B cell (primary cell): ENCODE results near the gene MYL12B. TPM values are rescaled to one million over a fixed set of nuclear protein-coding genes. Genes with fewer than 3 reads are reported as not detected.

ENCODE experiments used
- ATAC-seq: fragments of 200-7000 bp; cut with Tn5 transposase; one replicate; pipeline ENCODE4 v1.10.0; 2021; ENCODE audit warnings: low read depth, mild to moderate bottlenecking, moderate number of reproducible peaks, moderate library complexity
- CTCF ChIA-PET: fragments of 350-600 bp; sonication (Branson Sonifier 250); formaldehyde crosslinking; loops from one replicate; lab custom pipeline; 2021; ENCODE audit warnings: antibody characterized with exemption, inconsistent platforms; lab: Charles Lee
- POLR2A ChIA-PET: fragments of 350-600 bp; sonication (Branson Sonifier 250); formaldehyde crosslinking; loops from one replicate; lab custom pipeline; 2021; ENCODE audit warnings: antibody characterized with exemption; lab: Charles Lee
- DNase-seq: peaks from one replicate; pipeline ENCODE4 v3.0.0; 2013
- H2AFZ ChIP-seq: 2 replicates; pipeline ENCODE4 v1.6.1; 2012; ENCODE audit warnings: mild to moderate bottlenecking, low read depth, low read length; ENCODE audit not compliant: insufficient read depth, poor library complexity, severe bottlenecking
- H3K27ac ChIP-seq, 2 donors: 1 replicate in 1 of 2; 2 replicates in 1 of 2; pipeline ENCODE4 v1.5.1; 2012 to 2013; ENCODE audit warnings: low read length in 2 of 2, mild to moderate bottlenecking in 2 of 2, moderate library complexity in 1 of 2
- H3K27me3 ChIP-seq, 4 experiments: fragments of 200-600 bp in 1 of 4; sonication (generic) in 1 of 4; replicated peaks in 1 of 4; 1 replicate in 2 of 4; 2 replicates in 2 of 4; pipeline versions ENCODE4 v1.6.1 to v1.7.0; 2013 to 2016; ENCODE audit warnings: low read length in 3 of 4, mild to moderate bottlenecking in 2 of 4, mixed read lengths in 1 of 4, moderate library complexity in 1 of 4; ENCODE audit not compliant: insufficient read depth in 4 of 4, control insufficient read depth in 3 of 4; ENCODE audit errors: control extremely low read depth in 1 of 4
- H3K36me3 ChIP-seq, 2 experiments: replicated peaks in 1 of 2; 1 replicate in 1 of 2; 2 replicates in 1 of 2; pipeline versions ENCODE4 v1.6.1 to v1.7.1; 2013; ENCODE audit warnings: low read length in 1 of 2; ENCODE audit not compliant: insufficient read depth in 2 of 2, control insufficient read depth in 1 of 2; ENCODE audit errors: control extremely low read depth in 1 of 2, extremely low read depth in 1 of 2
- H3K4me1 ChIP-seq, 2 donors: fragments of 200-600 bp in 1 of 2; sonication (generic) in 1 of 2; 1 replicate in 1 of 2; 2 replicates in 1 of 2; pipeline versions ENCODE4 v1.5.1 to v1.6.1; 2013 to 2017; ENCODE audit warnings: low read length in 2 of 2; ENCODE audit not compliant: control insufficient read depth in 2 of 2, insufficient read depth in 2 of 2
- H3K4me2 ChIP-seq: replicated peaks from 2 replicates; pipeline ENCODE3; 2012; ENCODE audit warnings: mild to moderate bottlenecking, low read depth, low read length; ENCODE audit not compliant: poor library complexity, severe bottlenecking
- H3K4me3 ChIP-seq, 5 experiments: fragments of 200-600 bp in 1 of 5; sonication (generic) in 1 of 5; 1 replicate in 3 of 5; 2 replicates in 2 of 5; pipeline versions ENCODE4 v1.5.1 to v1.7.0; 2011 to 2016; ENCODE audit warnings: low read length in 4 of 5, mild to moderate bottlenecking in 4 of 5, low read depth in 2 of 5, control low read depth in 1 of 5, moderate library complexity in 1 of 5; ENCODE audit not compliant: insufficient read depth in 1 of 5; ENCODE audit errors: control extremely low read depth in 1 of 5, extremely low read depth in 1 of 5
- H3K79me2 ChIP-seq: fragments of 200-600 bp; sonication (generic); one replicate; pipeline ENCODE4 v1.6.0; 2016; ENCODE audit warnings: low read length; ENCODE audit not compliant: control insufficient read depth, insufficient read depth
- H3K9ac ChIP-seq: fragments of 200-600 bp; sonication (generic); 2 replicates; pipeline ENCODE4 v1.6.1; 2017; ENCODE audit warnings: mild to moderate bottlenecking, low read length, moderate library complexity
- H3K9me3 ChIP-seq, 3 donors: one replicate each; pipeline versions ENCODE4 v1.6.1 to v1.7.1; 2013; ENCODE audit warnings: low read length in 2 of 3; ENCODE audit not compliant: control insufficient read depth in 2 of 3, insufficient read depth in 1 of 3; ENCODE audit errors: control extremely low read depth in 1 of 3
- H4K20me1 ChIP-seq: 2 replicates; pipeline ENCODE4 v1.6.0; 2012; ENCODE audit warnings: mild to moderate bottlenecking, low read length; ENCODE audit not compliant: insufficient read depth, control insufficient read depth, poor library complexity, severe bottlenecking
- H3K27ac Mint-ChIP-seq: one replicate; pipeline ENCODE4 v1.8.0; 2021; ENCODE audit warnings: mixed read lengths
- H3K27me3 Mint-ChIP-seq: one replicate; pipeline ENCODE4 v1.8.0; 2021; ENCODE audit warnings: mixed read lengths
- H3K4me1 Mint-ChIP-seq: one replicate; pipeline ENCODE4 v1.8.0; 2021; ENCODE audit warnings: mixed read lengths
- H3K4me3 Mint-ChIP-seq: one replicate; pipeline ENCODE4 v1.8.0; 2021; ENCODE audit warnings: mixed read lengths
- H3K9me3 Mint-ChIP-seq: one replicate; pipeline ENCODE4 v1.8.0; 2022; ENCODE audit warnings: mixed read lengths; ENCODE audit not compliant: insufficient read depth
- CTCF ChIP-seq: fragments of 200-600 bp; IDR thresholded peaks from one replicate; pipeline ENCODE4 v1.8.0; 2022; ENCODE audit warnings: antibody characterized with exemption, mild to moderate bottlenecking
- EZH2 ChIP-seq: IDR thresholded peaks from 2 replicates; pipeline ENCODE4 v1.6.1; 2012; ENCODE audit warnings: borderline replicate concordance, low read depth, mild to moderate bottlenecking, moderate library complexity, low read length; ENCODE audit not compliant: insufficient read depth, poor library complexity, severe bottlenecking
- WGBS: methylation state at CpG from one replicate; pipeline ENCODE4 v1.1.5; 2013; ENCODE audit warnings: missing lambda C conversion rate; ENCODE audit not compliant: insufficient coverage; 5-methylcytosine and 5-hydroxymethylcytosine counted together
- intact Hi-C: fragments of 100-400 bp; cut with micrococcal nuclease; formaldehyde crosslinking; loops from one replicate; pipeline ENCODE4 v1.10.0; 2022
- polyA plus RNA-seq: library from polyadenylated mRNA; depleted of rRNA; stranded (reverse); fragments of >200 nt; gene quantifications from 2 replicates; pipeline ENCODE4 v1.2.3, GENCODE V29; 2012
- total RNA-seq, 2 donors: library from RNA; stranded (reverse); fragments of 120-200 nt in 1 of 2; gene quantifications; 1 replicate in 1 of 2; 2 replicates in 1 of 2; pipeline versions ENCODE4 v1.2.3 to v1.2.4, GENCODE V29; 2013 to 2022

The MYL12B gene
- total and polyA plus RNA-seq, 2 donors (not counting 1 experiment from before 2014, with no cell fraction given), result 127 to 139 TPM

- Histone ChIP-seq H3K9me3 (no peaks in the 10 kb centered on the region), H3K4me2 (no peak overlapping the region), H3K4me1 (peaks cover 0 to 6% of the 10 kb centered on the region in 2 donors), H4K20me1 (no peaks in the 10 kb centered on the region), H3K4me3 (no peak overlapping the region), H3K9ac (no peak overlapping the region), H3K27me3 (no peaks in the 10 kb centered on the region), H3K36me3 (no peaks in the 10 kb centered on the region), H2AFZ (peak overlapping the region; percentile 21), H3K79me2 (no peaks in the 10 kb centered on the region), H3K27ac (no peak overlapping the region)
- POLR2A ChIA-PET, result no interaction called here
- H3K27ac Mint-ChIP-seq, result no peak overlapping the region
- no peak for TF ChIP-seq CTCF
- TF ChIP-seq EZH2, result no peak
- no peak for ATAC-seq
- H3K27me3 Mint-ChIP-seq, result peaks cover 4% of the 10 kb centered on the region
- no peak overlapping the region for H3K4me3 Mint-ChIP-seq
- DNase-seq, result no peak
- peaks cover 13% of the 10 kb centered on the region for H3K4me1 Mint-ChIP-seq
- 57% methylated on average over 5 of the region's 5 CpGs for WGBS
- H3K9me3 Mint-ChIP-seq, result no peaks in the 10 kb centered on the region
- CTCF ChIA-PET, result interaction anchor here (0.7 to 5.3 kb wide), 2 partner anchors 134 to 275 kb away, joined by 4 to 41 read pairs; no protein-coding TSS in a partner anchor
- intact Hi-C loops, result no loop called here
These were observed 57.5 kb downstream of the MYL12B start for GRCh38 chr18:3319399-3319798.

GRCh38 chr18:3319894-3320454, 58.0 kb downstream of the MYL12B start:
- POLR2A ChIA-PET, result interaction anchor here (0.7 kb wide), 1 partner anchor 139 kb away, joined by 3 read pairs; no protein-coding TSS in a partner anchor
- TF ChIP-seq EZH2 (no peak), CTCF (no peak)
- no peak for ATAC-seq

More at GRCh38 chr18:3319894-3320454, 58.0 kb downstream of the MYL12B start:
- Histone ChIP-seq H3K9ac (no peak overlapping the region), H3K4me1 (peaks cover 0 to 6% of the 10 kb centered on the region in 2 donors), H4K20me1 (no peaks in the 10 kb centered on the region), H3K79me2 (no peaks in the 10 kb centered on the region), H3K9me3 (no peaks in the 10 kb centered on the region), H3K27me3 (no peaks in the 10 kb centered on the region), H3K36me3 (no peaks in the 10 kb centered on the region), H2AFZ (peak overlapping the region; percentile 21), H3K4me3 (no peak overlapping the region), H3K27ac (no peak overlapping the region), H3K4me2 (no peak overlapping the region)
- Mint-ChIP-seq H3K27me3 (peaks cover 4% of the 10 kb centered on the region), H3K9me3 (no peaks in the 10 kb centered on the region), H3K4me1 (peaks cover 13% of the 10 kb centered on the region), H3K27ac (no peak overlapping the region), H3K4me3 (no peak overlapping the region)
- no peak for DNase-seq
- intact Hi-C loops, result loop anchor here (5.0 kb wide), 1 partner anchor 38 kb away; no protein-coding TSS in a partner anchor
- CTCF ChIA-PET, result interaction anchor here (0.7 to 5.3 kb wide), 2 partner anchors 134 to 1122 kb away, joined by 3 to 41 read pairs; no protein-coding TSS in a partner anchor
- 60% methylated on average over 2 of the region's 2 CpGs for WGBS
